C4-2B (cell line): Measurements from ENCODE around the gene FAM9C.

ENCODE experiments used
- H3K27ac ChIP-seq: fragments of 450-650 bp; 2 replicates; pipeline ENCODE4 v1.5.1; 2017
- ZFX ChIP-seq: fragments of 450-650 bp; IDR thresholded peaks from 2 replicates; pipeline ENCODE4 v1.6.1; 2017
- TF ChIP-seq, protein P1 (sequence below): fragments of 450-650 bp; conservative IDR thresholded peaks from 2 replicates; pipeline ENCODE4 v1.5.1; 2017; ENCODE audit warnings: mild to moderate bottlenecking

FAM9C gene

DNA sequence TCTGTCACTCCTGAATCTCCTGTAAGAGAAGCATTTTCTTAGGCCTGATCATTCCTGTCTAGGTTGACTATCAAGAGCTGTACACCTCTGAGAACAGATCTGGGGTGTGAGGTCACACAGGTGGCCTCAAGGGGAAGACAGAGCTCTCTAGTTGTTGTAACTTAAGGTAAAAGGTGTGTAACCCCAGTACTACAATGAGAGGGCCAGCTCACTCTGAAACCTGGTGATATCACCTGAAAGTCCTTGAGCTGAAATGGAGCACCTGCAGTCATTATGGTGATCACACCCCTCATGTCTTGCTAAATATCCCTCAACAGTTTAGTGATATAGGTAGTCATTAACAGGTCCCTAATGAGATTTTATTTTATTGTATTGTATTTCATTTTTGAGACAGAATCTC is 8.8 kb upstream of the FAM9C start:
- no peak for TF ChIP-seq ZFX
- TF ChIP-seq, protein P1, sequence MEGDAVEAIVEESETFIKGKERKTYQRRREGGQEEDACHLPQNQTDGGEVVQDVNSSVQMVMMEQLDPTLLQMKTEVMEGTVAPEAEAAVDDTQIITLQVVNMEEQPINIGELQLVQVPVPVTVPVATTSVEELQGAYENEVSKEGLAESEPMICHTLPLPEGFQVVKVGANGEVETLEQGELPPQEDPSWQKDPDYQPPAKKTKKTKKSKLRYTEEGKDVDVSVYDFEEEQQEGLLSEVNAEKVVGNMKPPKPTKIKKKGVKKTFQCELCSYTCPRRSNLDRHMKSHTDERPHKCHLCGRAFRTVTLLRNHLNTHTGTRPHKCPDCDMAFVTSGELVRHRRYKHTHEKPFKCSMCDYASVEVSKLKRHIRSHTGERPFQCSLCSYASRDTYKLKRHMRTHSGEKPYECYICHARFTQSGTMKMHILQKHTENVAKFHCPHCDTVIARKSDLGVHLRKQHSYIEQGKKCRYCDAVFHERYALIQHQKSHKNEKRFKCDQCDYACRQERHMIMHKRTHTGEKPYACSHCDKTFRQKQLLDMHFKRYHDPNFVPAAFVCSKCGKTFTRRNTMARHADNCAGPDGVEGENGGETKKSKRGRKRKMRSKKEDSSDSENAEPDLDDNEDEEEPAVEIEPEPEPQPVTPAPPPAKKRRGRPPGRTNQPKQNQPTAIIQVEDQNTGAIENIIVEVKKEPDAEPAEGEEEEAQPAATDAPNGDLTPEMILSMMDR: no peak

DNA sequence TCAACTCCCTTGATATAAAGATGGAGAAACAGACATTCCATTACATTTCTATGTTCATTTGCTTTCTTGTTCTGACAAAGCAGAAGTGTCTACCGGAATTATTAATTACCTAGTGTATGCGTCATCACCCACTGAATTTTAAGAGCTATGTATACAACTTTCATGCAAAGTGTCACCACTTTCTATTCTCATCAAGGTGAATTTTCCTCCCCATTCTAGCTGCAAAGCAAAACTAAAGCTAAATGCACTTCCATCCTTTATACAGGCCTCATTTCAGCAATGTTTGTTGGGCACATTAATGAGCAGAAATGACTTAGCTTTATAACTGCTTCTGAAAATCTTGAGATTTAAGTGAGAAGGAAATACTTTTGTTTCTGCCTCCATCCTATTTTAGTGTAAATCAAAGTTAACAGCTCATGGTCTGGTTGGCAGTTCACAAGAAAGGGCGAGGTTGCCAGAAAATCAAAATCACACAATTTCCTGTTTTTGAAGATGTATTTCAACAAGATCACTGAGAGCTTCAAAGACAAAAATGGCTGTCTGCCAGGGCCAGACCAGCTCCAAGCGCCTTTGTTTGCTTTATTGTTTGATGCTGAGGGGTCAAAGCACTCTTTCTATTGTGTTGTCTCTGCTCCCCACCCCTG is 7.2 kb upstream of the FAM9C start:
- H3K27ac ChIP-seq: no peak overlapping the region

More for the DNA sequence above, 8.8 kb upstream of the FAM9C start:
- H3K27ac ChIP-seq: no peak overlapping the region

DNA sequence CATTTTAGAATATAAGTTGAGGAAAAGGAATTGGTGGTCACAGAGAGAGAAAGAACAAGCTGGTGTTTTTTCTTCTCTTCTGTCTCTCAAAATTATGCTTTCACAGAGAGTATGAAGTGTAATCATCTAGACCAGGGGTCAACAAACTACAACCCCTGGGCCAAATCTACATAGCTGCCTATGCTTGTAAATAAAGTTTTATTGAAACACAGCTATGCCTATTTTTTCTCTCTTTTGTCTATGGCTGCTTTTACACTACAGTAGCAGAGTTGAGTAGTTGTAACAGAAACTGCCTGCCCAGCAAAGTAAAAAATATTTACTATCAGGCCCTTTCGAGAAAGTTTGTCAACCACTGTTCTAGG is 6.7 kb upstream of the FAM9C start:
- no peak for TF ChIP-seq ZFX
- TF ChIP-seq, protein P1: no peak
- H3K27ac ChIP-seq: no peak overlapping the region

More for the DNA sequence above, 7.2 kb upstream of the FAM9C start:
- TF ChIP-seq, protein P1: no peak
- no peak for TF ChIP-seq ZFX

DNA sequence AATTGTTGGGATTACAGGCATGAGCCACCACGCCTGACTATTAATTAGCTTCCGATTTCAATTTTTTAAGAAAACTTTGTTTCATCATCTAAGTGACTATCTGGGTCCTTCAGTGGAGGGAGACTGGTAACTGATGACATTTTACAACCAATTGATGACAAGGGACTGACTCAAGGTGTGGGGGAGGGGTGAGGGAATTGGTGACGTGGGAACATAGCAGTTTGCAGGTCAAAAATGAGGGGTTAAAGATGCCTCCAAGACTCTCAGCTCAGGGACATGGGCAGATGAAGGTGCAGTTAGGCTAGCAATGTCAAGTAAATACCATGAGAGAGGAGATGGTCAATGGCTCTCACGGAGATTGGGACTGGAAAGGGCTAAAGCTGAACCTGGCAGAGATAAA is 5.7 kb upstream of the FAM9C start:
- TF ChIP-seq, protein P1: no peak
- H3K27ac ChIP-seq: no peak overlapping the region

DNA sequence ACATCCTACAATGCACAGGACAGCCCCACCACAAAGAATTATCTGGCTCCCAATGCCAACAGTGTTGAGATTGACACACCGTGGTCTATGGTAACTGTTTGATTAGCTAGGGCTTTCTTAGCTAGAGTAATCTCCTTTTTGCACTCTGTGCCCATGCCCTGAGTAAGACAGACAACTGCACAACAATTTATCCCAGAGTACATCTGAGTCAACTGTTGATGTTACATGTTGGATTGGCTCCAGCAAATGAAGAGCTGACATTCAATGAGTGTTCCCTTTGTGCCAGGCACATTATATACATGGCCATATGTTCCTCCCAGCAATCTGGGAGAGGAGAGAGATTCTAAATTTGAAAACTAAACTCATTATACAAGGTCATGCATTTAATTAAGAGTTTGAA is 3.9 kb upstream of the FAM9C start:
- no peak for TF ChIP-seq ZFX
- TF ChIP-seq, protein P1: no peak
- H3K27ac ChIP-seq: no peak overlapping the region

DNA sequence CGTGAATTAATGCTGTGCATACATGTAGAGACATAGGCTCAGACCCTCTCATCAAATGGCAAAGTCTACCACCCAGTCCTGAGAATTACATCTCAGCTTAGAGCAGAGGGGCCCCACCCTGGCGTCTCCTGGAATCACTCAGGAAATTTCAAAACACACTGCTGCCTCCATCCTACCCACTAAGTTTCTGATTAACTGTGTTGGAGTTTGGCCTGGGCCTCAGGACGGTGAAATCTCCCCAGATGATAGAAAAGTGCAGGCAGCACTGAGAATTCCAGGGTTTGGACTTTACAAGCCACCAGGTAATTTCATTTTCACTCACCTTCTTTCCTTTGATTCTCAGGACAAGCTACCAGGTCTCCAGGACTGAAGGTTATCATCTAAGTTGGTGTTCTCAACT is 3.3 kb upstream of the FAM9C start:
- TF ChIP-seq ZFX: no peak
- TF ChIP-seq, protein P1: no peak
- no peak overlapping the region for H3K27ac ChIP-seq

DNA sequence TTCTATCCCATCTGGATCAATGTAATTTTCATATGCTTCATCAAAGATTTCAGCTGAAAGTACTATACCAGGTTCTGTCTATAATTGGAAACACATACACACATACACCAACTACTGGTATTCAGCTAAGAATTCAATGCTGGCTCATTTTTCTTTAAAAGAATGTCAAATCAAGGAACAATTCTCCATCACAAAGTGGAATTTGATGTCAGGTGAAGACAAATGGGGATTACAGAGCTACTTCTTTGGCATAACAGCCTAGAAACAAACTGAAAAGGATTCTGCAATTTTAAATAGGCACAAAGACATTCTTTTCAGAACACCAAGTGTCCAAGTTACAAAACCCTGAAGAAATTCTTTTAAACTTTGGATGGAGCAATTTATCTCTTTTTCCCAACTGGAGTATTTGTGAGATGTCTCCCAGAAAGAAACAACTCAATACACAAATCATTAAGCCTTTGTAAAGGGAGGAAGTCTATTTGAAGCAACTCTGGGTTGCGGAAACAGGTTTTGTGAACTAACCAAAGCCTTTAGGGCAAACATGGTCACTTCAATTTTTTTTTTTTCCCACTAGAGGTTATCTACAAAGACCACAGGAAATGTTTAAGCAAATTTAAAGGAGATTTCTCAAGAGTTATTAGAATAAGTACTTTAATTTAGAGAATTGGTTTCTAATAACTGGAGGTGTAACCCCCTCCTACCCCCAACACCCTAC is 1.9 kb upstream of the FAM9C start:
- no peak for TF ChIP-seq ZFX
- TF ChIP-seq, protein P1: no peak
- H3K27ac ChIP-seq: no peak overlapping the region
